ENCODE measurements around the gene CLEC4M. TPM values are rescaled to one million over a fixed set of nuclear protein-coding genes. Genes with fewer than 3 reads are reported as not detected.

CLEC4M gene, protein sequence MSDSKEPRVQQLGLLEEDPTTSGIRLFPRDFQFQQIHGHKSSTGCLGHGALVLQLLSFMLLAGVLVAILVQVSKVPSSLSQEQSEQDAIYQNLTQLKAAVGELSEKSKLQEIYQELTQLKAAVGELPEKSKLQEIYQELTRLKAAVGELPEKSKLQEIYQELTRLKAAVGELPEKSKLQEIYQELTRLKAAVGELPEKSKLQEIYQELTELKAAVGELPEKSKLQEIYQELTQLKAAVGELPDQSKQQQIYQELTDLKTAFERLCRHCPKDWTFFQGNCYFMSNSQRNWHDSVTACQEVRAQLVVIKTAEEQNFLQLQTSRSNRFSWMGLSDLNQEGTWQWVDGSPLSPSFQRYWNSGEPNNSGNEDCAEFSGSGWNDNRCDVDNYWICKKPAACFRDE
- total RNA-seq, result 0.59 TPM

DNA sequence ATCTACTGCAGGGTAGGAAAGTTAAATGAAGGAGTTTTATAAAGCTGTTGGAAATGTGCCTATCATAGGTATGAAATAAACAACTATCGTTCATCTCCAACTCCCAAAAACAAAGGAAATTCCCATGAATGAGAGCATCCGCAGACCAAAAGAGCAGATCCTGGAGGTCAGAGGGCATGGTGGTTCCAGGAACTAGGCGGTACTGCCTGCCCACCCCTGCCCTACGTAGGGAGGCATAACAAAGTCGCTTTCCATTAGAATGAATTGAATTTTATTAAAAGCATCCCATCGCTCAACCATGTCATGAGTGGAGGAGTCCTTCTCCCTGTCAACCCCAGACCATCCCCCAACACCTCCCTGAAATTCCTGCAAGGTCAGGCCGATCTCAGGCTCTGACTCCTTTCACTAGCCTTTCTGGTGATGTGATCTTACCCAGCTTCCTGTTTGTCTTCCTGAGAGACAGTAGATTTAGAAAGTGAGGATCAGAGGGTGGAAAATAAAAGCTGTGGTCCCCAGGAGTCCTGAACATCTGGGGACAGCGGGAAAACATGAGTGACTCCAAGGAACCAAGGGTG is at the start of gene CLEC4M:
Gene CLEC4M, plus strand, starts transcription at position 525 of the 575 bp plus-strand sequence. Its CDS starts 24 bp downstream, at position 549.
- DNase-seq, result no peak

DNA sequence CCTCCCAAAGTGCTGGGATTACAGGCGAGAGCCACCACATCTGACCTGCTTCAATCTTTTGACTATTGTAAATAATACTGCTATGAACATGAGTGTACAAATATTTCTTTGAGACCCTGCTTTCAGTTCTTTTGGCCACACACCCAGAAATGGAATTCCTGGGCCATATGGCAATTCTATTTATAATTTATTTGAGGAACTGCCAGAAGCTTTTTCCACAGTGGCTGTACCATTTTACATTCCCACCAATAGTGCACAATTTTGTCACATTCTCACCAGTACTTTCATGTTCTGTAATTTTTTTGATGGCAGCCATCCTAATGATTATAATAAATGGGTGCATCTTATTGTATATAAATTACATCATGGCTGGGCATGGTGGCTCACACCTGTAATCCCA is 47.4 kb upstream of the CLEC4M start:
- DNase-seq, result no peak

DNA sequence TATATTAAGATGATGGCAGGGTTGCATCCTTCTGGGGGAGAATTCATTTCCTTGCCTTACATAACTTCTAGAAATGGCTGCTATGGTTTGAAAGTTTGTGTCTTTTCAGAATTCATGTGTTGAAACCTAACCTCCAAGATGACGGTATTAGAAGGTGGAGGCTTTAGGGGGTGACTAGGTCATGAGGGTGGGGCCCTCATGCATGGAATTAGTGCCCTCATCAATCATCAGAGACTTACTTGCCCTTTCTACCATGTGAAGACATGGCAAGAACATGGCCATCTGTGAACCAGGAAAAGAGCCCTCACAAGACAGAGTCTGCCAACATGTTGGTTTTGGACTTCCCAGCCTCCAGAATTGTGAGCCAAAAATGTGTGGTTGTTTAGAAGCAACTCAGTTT is 46.3 kb upstream of the CLEC4M start:
- DNase-seq, result no peak

DNA sequence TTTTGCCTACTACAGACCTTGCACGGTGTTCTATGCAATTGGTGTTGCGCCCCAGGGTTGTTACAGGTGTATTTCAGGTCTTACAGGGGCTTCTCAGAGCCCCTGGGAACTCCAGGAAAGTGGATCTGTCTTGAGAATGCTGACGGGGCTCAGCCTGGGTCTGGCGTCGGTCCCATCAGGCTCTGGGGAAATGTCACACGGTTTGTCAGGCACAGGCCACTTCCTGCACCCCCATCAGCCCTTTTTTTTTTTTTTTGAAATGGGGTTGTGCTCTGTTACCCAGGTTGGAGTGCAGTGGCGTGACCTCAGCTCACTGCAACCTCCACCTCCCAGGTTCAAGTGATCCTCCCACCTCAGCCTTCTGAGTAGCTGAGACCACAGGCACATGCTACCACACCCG is 44.4 kb upstream of the CLEC4M start:
- no peak for DNase-seq

DNA sequence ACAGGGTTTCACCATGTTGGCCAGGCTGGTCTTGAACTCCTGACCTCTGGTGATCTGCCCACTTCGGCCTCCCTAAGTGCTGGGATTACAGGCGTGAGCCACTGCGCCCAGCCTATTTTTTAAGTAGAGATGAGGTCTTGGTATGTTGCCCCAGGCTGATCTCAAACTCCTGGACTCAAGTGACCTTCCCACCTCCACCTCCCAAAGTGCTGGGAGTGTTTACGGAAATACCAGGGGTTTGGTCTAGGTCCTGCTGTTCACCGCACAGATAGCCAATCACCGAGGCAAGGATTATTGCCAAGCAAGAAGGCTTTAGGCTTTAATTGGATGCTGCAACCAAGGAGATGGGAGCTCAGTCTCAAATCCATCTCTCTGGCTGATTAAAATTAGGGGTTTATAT is 42.7 kb upstream of the CLEC4M start:
- no peak for DNase-seq

DNA sequence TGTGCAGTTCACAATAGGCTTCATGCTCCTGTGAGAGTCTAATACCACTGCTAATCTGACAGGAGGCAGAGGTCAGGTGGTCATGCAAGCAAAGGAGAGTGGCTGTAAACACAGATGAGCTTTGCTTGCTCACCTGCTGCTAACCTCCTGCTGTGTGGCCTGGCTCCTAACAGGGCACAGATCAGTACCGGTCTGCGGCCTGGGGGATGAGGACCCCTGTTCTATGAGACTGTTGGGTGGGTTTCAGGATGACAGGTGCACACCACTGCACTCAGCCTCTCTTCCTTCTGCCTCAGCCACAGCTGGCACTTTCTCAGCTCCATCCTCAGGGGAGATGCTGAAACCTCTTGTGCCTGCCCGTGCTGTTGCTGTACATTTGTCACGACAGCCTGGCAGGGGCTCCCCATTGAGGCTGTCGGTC is 40.8 kb upstream of the CLEC4M start:
- DNase-seq, result no peak

DNA sequence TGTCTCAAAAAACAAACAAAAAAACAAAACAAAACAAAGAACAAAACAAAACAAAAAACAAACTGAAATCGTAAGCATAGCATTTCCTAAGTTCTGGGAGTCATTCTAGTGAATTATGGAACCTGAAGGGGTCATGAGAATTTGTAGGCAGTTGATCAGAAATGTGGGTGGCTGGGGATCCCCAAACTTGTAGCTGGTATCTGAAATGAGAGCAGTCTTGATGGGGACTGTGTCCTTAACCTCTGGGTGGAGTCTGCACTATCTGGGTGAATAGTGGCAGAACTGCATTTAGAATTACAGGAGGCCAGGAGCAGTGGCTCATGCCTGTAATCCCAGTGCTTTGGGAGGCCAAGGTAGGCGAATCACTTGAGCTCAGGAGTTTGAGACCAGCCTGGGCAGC is 37.3 kb upstream of the CLEC4M start:
- DNase-seq, result no peak

DNA sequence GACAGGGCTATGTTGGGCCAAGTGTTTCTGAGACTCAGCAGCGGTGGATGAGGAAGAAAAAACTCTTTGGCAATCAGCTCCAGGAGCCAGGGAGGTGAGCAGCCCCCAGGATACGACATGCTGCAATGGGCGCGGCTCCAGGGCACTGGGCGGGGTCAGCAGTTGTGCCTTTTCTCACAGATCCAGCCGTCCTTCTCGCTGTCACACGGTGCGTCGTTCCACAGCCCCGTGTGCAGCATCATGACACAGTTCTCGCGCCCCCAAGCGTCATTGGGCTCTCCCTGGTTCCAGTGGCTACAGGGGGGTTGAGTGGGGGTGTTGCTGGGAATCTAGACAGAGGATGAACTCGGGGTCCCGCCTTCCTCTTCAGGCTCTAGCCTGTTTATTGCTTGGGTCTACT is 33.8 kb upstream of the CLEC4M start:
- no peak for DNase-seq

DNA sequence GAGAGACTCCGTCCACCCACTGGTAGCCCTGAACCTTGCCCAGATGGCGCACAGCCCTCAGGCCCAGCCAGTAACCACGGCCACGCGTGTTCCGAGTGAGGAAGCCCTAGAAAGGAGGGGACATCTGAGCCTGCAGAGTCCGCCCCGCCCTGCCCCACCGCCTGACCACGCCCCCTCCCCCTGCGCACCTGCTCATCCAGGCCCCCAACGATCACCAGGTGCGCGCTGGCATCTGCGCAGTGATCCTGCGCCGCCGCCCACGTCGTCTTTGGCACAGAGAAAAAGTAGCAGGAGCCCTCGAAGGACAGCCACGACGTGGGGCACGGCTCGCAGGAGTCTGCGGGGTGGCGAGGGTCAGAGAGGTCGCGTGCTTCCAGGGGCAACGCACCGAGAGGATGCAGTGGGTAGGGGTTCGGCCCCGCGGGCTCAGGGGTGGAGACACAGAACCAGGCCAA is 33.2 kb upstream of the CLEC4M start:
- DNase-seq, result no peak

DNA sequence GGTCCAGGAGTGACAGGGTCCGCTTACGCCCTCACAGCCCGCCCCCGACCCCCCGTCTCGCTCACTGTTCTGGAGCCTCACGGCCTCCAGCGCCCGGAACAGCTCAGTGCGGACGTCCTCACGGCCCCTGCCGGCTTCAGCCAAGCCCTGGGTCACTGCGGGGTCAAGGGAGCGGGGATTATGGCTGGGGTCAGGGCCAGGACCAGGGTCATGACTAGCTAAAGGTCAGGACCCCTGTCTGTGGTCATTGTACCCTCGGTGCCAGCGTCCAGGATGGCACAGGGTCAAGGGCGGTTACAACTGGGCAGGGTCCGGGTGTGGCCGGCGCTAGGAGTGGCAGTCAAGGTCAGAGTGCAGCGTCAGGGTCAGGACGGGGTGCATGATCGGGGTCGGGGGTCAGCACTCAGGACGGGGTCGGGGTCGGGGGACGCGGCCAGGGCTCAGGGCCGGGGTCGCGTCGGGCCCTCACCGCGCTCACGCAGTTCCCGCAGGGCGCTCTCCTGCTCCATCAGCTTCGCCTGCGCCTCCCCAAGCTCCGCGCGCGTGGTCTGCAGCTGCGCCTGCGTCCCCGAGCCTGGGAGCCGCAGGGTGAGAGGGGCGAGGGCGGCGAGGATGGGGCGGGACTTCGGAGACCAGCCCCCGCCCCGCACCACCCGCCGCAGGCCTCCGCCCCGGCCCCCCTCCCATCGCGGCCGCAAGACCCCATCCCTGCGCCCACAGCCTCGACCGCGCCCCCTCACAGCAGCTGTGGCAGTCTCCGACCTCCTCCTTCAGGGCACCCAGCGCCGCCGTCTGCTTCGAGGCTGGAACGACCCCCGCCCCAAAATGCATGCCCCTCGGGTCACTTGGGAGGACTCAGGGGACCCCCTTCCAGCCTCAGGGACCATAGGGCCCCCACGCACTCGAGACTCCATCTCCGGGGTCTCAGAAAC is 32.5 kb upstream of the CLEC4M start:
- no peak for DNase-seq

DNA sequence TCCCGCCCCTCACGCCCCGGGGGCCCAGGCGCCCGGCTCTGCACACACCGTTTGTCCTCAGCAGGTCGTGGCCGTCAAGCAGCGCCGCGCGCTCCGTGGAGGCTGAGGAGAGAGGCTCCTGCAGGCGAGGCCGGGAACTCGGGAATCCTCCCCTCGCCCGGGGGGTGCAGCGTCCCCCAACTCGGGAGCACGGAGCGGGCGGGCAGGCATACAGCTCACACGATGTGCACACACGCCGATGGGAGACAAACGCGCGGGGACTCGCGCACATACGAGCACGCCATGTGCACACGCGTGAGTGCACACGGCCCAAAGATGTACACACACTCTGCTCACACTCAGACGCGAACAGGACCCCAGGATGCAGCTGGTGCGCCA is 31.8 kb upstream of the CLEC4M start:
- no peak for DNase-seq

DNA sequence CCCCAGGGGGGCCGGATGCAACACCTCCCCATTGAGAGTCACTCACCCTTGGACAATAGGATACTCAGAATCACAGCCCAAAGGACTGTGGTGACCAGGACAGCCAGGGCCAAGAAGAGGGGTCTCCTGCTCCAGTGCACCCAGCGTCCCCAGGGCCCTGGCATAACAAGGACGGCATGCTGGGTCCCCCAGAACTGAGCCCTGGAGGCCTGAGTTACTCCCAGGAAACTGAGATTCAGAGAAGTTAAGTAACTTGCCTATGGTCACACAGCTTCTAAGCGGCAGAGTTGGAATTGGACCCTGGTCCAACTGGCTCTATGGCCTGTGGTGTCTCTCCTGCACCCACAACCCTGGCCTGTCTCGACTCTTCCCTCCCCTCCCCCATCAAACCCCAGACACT is 31.4 kb upstream of the CLEC4M start:
- DNase-seq, result no peak

DNA sequence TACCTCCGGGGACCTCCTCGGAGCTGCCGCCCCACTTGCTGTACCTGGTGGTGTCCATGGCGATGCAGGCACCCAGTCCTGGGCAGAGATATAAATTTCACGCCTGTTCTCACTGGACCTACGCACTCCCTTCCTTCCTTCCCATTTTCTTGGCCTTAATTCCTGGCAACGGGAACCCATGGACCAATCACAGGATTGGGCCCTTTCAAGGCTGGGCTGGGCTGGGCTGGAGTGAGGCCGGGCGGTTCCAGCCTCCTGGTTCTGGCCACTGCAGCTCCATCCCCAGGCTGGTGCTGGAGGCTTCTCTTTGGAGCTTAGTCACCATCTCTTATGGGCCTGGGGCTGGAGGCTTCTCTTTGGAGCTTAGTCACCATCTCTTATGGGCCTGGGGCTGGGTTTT is 31.0 kb upstream of the CLEC4M start, which contains the start of gene CLEC4G:
Gene CLEC4G, minus strand, starts transcription at position 66 of the 400 bp plus-strand sequence. Its CDS starts 8 bp downstream, at position 58.
- DNase-seq, result no peak

DNA sequence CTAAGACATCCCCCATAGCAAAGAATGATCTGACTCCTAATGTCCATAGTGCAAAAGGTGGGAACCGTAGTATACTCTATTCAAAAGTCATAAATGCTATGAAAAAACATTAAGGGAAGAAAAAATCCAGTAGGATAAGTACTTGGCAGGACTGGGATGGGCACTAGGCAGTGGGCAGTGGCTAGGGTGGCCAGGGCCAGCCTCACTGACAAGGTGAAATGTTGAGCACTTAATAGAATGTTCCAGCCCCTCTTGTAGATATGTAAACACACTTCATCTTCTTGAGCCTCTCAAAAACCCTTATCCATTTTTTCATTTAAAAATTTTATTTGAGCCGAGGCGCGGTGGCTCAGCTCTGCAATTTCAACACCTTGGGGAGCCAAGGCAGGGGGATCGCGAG is 29.7 kb upstream of the CLEC4M start:
- DNase-seq, result no peak

DNA sequence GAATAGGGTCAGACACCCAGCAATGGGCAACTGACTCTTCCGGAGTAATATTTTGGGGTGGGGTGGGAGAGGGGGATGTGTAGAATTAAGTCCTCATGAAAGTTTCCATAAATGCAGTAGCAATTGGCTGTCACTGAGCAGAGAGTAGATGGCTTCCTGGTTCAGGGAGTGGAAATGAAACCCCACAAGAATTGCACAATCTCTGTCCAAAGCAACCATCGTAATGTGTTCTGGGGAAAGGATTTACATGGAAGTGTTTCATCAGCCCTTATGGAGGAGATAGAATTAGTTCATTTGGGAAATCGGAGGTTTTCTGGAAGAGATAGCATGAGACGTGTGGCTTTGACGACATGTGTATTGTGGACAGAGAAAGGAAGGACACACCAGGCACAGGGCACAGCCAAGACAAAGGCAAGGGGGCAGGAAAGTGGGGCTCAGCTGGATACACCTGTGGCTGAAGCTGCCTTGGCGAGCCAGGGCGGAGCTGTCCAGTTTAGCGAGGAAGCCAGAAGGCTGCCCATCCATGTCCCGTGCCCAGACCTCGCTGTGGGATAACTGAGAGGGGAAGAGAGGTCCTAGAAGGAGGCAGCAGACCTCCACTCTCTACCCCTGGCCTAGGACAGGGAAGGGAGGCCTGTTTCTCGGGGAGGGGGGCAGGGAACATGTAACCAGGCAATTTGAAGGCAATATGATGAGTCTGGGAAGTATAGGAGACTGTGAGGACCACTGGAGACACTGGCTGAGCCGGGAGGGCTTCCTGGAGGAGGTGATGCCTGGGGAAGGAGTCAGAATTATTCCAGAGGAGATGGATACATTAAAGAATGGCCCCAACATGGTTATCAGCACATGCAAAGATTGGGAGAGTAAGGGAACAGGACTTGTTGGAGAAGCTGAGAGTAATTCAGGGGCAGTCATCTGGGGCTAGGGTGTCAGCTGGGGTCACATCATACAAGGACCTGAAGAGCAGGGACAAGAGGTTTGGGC is 28.5 kb upstream of the CLEC4M start:
- DNase-seq, result peak; percentile 52

DNA sequence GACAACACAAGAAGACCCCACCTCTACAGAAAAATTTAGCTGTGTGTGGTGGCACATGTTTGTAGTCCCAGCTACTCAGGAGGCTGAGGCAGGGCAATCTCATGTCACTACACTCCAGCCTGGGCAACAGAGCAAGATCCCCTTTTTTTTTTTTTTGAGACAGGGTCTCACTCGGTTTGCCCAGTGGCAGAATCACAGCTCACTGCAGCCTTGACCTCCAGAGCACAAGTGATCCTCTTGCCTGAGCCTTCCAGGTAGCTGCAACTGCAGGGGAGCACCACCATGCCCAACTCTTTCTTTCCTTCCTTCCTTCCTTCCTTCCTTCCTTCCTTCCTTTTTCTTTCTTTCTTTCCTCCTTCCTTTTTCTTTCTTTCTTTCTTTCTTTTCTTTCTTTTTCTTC is 26.9 kb upstream of the CLEC4M start:
- no peak for DNase-seq

DNA sequence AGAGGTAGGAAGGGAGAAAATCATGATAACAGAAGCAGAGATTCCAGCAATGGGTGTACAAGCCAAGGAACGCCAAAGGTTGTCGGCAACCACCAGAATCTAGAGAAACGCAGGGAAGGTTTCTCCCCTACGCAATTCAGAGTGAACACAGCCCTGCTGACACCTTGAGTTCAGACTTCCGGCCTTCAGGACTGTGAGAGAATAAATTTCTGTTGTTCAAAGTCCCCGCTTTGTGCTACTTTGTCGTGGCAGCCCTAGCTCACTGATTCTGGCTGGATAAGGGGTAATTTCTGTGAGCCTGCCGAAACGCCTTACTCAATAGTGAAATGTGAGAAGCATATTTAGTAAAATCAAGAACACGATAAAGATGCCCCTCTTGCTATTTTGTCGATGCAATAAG is 25.8 kb upstream of the CLEC4M start:
- no peak for DNase-seq

DNA sequence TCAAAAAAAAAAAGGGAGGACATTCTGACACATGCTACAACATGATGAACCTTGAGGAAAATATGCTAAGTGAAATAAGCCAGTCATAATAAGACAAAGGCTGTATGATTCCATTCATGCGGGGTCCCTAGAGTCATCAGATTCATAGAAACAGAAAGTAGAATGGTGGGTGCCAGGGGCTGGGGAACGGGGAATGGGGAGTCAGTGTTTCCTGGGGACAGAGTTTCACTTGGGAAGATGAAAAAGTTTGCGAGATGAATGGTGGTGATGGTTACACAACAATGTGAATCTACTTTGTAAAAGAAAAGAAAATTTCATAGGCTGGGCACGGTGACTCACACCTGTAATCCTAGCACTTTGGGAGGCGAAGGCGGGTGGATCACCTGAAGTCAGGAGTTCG is 25.0 kb upstream of the CLEC4M start:
- no peak for DNase-seq

DNA sequence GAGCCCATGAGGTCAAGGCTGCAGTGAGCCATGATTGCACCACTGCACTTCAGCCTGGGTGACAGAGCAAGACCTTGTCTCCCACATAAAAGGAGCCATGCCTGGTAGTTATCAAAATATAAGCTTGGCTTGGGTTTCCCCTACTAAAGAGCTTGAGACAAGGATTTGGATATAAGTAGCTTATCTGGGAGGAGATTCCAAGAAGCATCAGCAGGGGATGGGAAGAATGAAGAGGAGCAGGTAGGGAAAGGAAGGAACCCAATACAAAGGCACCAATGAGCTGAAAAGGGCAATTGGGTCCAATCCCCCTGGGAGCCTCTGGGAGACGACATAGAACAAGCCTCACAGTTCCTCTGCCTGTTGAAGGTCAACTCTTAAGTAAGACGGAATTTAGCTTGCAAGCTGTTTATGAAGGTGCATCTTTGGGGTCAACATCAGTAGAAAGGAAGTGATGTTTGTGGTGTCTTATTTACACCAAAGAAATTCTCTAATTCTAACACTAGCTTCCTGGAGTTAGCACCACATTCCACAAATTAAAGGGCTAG is 23.8 kb upstream of the CLEC4M start:
- no peak for DNase-seq

DNA sequence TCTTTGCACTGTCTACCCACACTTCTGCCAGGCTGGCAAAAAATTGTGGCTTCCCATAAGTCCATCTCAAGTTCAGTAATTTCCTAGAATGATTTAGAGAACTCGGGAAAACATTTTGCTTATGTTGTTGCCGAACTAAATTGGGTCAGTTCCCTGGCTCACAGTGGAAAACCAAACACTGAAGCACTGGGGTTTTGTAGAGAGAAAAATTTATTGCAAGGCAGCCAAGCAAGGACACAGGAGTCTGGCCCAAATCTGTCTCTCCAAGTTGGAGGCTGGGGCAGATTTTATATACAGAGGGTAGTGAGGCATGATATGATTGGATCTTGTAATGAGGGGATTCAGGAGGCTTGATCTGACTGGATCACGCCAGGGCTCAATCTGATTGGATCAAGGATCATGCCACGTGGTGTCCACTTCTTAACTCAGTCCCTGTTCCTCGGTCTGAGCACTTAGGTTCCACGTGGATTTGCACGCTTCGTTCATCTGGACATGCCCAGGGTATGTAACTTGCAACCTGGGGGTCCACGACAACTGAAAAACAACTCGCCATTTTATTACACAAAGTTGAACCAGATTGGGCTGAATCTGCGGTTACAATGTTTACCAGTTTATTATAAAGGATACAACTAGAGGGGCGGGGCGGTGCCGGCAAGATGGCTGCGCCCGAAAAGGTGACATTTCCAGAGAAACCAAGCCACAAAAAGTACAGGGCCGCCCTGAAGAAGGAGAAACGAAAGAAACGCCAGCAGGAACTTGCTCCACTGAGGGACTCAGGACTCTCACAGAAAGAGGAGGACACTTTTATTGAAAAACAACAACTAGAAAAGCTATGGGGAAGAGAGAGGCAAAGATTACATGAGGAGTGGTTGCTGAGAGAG is 23.0 kb upstream of the CLEC4M start:
- DNase-seq, result no peak

Data from skin of body (tissue), 2 donors.